ENCODE results near the gene KCTD4. TPM values are rescaled to one million over a fixed set of nuclear protein-coding genes. Genes with fewer than 3 reads are reported as not detected.

Gene KCTD4
- total and polyA plus RNA-seq, 10 of the 15 experiments (the other 5 are each of a cell fraction or from before 2014, with no cell fraction given): 0.09 TPM; not detected in 9

- CTCF ChIA-PET: interaction anchor here (3.0 kb wide), 1 partner anchor 11 kb away, joined by 12 read pairs; no protein-coding TSS in a partner anchor
- Histone ChIP-seq H3K4me2 (ENCODE audit: control insufficient read depth, insufficient read depth) (no peak overlapping the region), H4K20me1 (ENCODE audit: control insufficient read depth, insufficient read depth) (no peaks in the 10 kb centered on the region), H2AFZ (ENCODE audit: control insufficient read depth, low read depth, low read length) (no peak overlapping the region), H3K27me3 (replicated peaks in 1 of 2; ENCODE audit: control insufficient read depth in 2 of 2, insufficient read depth in 2 of 2, low read length in 1 of 2) (no peaks in the 10 kb centered on the region), H3K27ac (ENCODE audit: control insufficient read depth, insufficient read depth) (no peak overlapping the region), H3K9ac (ENCODE audit: control insufficient read depth, insufficient read depth, low read length) (no peak overlapping the region), H3K4me3 (no peak overlapping the region), H3K79me2 (ENCODE audit: control insufficient read depth, insufficient read depth, low read length) (no peaks in the 10 kb centered on the region), H3K4me1 (ENCODE audit: control insufficient read depth, insufficient read depth, low read length) (no peaks in the 10 kb centered on the region), H3K36me3 (ENCODE audit: control insufficient read depth in 2 of 2, insufficient read depth in 2 of 2, low read length in 1 of 2) (no peaks in the 10 kb centered on the region; a peak in 2 of 4 replicates), H3K9me3 (replicated peaks; ENCODE audit: control insufficient read depth, insufficient read depth, low read length) (no peaks in the 10 kb centered on the region)
- intact Hi-C loops (cut with micrococcal nuclease; ENCODE audit: unreplicated experiment): no loop called here
- in situ Hi-C loops (cut with MboI): no loop called here
- no peak for TF ChIP-seq SUZ12 (IDR thresholded peaks at IDR 0.05; ENCODE audit: unreplicated experiment)
- TF ChIP-seq RB1 (IDR thresholded peaks at IDR 0.05; ENCODE audit: borderline replicate concordance): no peak
- TF ChIP-seq CHD1 (IDR thresholded peaks at IDR 0.05; ENCODE audit: low read depth, low read length): no peak
- no peak for TF ChIP-seq NFYB (IDR thresholded peaks at IDR 0.05; ENCODE audit: insufficient read depth, low read depth, low read length)
- no peak for TF ChIP-seq RAD51 (IDR thresholded peaks at IDR 0.05)
- no peak for TF ChIP-seq MTA2 (IDR thresholded peaks at IDR 0.05; ENCODE audit: low read depth)
- no peak for TF ChIP-seq ZNF622 (IDR thresholded peaks at IDR 0.05)
- TF ChIP-seq ESRRA (IDR thresholded peaks at IDR 0.05; ENCODE audit: low read length): no peak
- no peak for TF ChIP-seq HSF1 (IDR thresholded peaks at IDR 0.05; ENCODE audit: low read depth, low read length)
- TF ChIP-seq E2F8 (IDR thresholded peaks at IDR 0.05; ENCODE audit: low read depth, partially characterized antibody): no peak
- no peak for TF ChIP-seq MYC (IDR thresholded peaks at IDR 0.05; ENCODE audit: insufficient read depth, insufficient read length, insufficient replicate concordance, low read length, severe bottlenecking)
- TF ChIP-seq KDM1A (IDR thresholded peaks at IDR 0.05; ENCODE audit: borderline replicate concordance): no peak
- TF ChIP-seq ZBTB40 (IDR thresholded peaks at IDR 0.05; ENCODE audit: borderline replicate concordance): no peak
- FAIRE-seq (no peak), DNase-seq (ENCODE audit: low read depth, low spot score) (no peak), ATAC-seq (no peak)
- BruUV-seq (replicated peaks): no TSS peak
- SMC1A ChIA-PET (ENCODE audit: uncharacterized antibody, unreplicated experiment): interaction anchor here (1.1 to 2.2 kb wide), 4 partner anchors 11 to 53 kb away, joined by 3 to 9 read pairs (median 4); no protein-coding TSS in a partner anchor
- POLR2A ChIA-PET: no interaction called here
- RAD21 ChIA-PET (ENCODE audit: unreplicated experiment): no interaction called here
- WGBS (ENCODE audit: insufficient coverage, insufficient replicate concordance, low lambda C conversion rate, missing lambda C conversion rate): 99% methylated on average over 4 of the region's 4 CpGs
These were observed 19.6 kb upstream of the KCTD4 start for GRCh38 chr13:45220403-45220802.

Data from GM12878 (cell line).